IMR-90 (cell line): ENCODE data around the gene DDC. TPM values are rescaled to one million over a fixed set of nuclear protein-coding genes. Genes with fewer than 3 reads are reported as not detected.

Experiments used
- ATAC-seq: fragments of 200-7000 bp; cut with Tn5 transposase; 2 replicates; pipeline ENCODE4 v1.9.1; 2020; ENCODE audit warnings: low read depth, mild to moderate bottlenecking, moderate library complexity
- BruUV-seq: library from RNA; stranded (reverse); fragments of 400-500 nt; replicated peaks from 2 replicates; lab custom pipeline; 2021; lab: Mats Ljungman, UMichigan
- CTCF ChIA-PET: fragments of 300-600 bp; formaldehyde crosslinking; extraction: SDS; loops from one replicate; lab custom pipeline; 2021; ENCODE audit warnings: antibody characterized with exemption; lab: Yijun Ruan, JAX
- POLR2A ChIA-PET: fragments of 300-600 bp; sonication (Branson Sonifier 250); formaldehyde crosslinking; loops from one replicate; lab custom pipeline; 2022; ENCODE audit warnings: antibody characterized with exemption; ENCODE audit not compliant: unreplicated experiment; lab: Charles Lee
- DNase-seq: peaks from one replicate; pipeline ENCODE4 v3.0.0; 2013
- H2AFZ ChIP-seq: replicated peaks from 2 replicates; pipeline ENCODE3; 2013; ENCODE audit warnings: low read length, mild to moderate bottlenecking; ENCODE audit not compliant: poor library complexity
- H2AK5ac ChIP-seq: 2 replicates; pipeline ENCODE4 v1.6.1; 2013; ENCODE audit warnings: low read depth, low read length, inconsistent platforms
- H2AK9ac ChIP-seq: replicated peaks from 2 replicates; pipeline ENCODE3; 2013; ENCODE audit warnings: mild to moderate bottlenecking, low read depth, low read length, moderate library complexity; ENCODE audit not compliant: poor library complexity
- H2BK120ac ChIP-seq: 2 replicates; pipeline ENCODE4 v1.6.1; 2013; ENCODE audit warnings: low read depth, low read length, inconsistent platforms
- H2BK15ac ChIP-seq: 3 replicates; pipeline ENCODE4 v1.6.1; 2013; ENCODE audit warnings: low read depth, low read length, inconsistent platforms
- H2BK20ac ChIP-seq: 2 replicates; pipeline ENCODE4 v1.6.1; 2013; ENCODE audit warnings: low read depth, mild to moderate bottlenecking, inconsistent platforms, low read length, moderate library complexity
- H2BK5ac ChIP-seq: 2 replicates; pipeline ENCODE4 v1.6.1; 2013; ENCODE audit warnings: mild to moderate bottlenecking, low read depth, low read length, inconsistent platforms; ENCODE audit not compliant: poor library complexity, severe bottlenecking
- H3K14ac ChIP-seq: replicated peaks from 2 replicates; pipeline ENCODE4 v1.6.1; 2013; ENCODE audit warnings: low read depth, low read length, inconsistent platforms
- H3K18ac ChIP-seq: 2 replicates; pipeline ENCODE4 v1.6.1; 2013; ENCODE audit warnings: low read depth, low read length, control low read depth
- H3K23ac ChIP-seq: 2 replicates; pipeline ENCODE4 v1.6.1; 2013; ENCODE audit warnings: low read depth, low read length, inconsistent platforms
- H3K27ac ChIP-seq: 2 replicates; pipeline ENCODE4 v1.5.1; 2013; ENCODE audit warnings: mild to moderate bottlenecking, control low read depth, low read length; ENCODE audit not compliant: insufficient read depth
- H3K27me3 ChIP-seq: 2 replicates; pipeline ENCODE4 v1.6.1; 2013; ENCODE audit warnings: low read length; ENCODE audit not compliant: control insufficient read depth, insufficient read depth
- H3K36me3 ChIP-seq: 2 replicates; pipeline ENCODE4 v1.6.1; 2013; ENCODE audit warnings: low read length, mixed read lengths; ENCODE audit not compliant: control insufficient read depth, insufficient read depth
- H3K4ac ChIP-seq: 2 replicates; pipeline ENCODE4 v1.6.1; 2013; ENCODE audit warnings: low read depth, low read length, inconsistent platforms
- H3K4me1 ChIP-seq: 2 replicates; pipeline ENCODE4 v1.6.1; 2013; ENCODE audit warnings: low read length, mixed read lengths; ENCODE audit not compliant: control insufficient read depth, insufficient read depth
- H3K4me2 ChIP-seq: 2 replicates; pipeline ENCODE4 v1.6.1; 2013; ENCODE audit warnings: low read depth, mild to moderate bottlenecking, control low read depth, low read length, moderate library complexity
- H3K4me3 ChIP-seq: 2 replicates; pipeline ENCODE4 v1.5.1; 2013; ENCODE audit warnings: low read depth, mild to moderate bottlenecking, control low read depth, low read length, moderate library complexity; ENCODE audit not compliant: insufficient read depth
- H3K56ac ChIP-seq: 2 replicates; pipeline ENCODE4 v1.6.1; 2013; ENCODE audit warnings: low read length, inconsistent platforms; ENCODE audit not compliant: insufficient read depth; ENCODE audit errors: extremely low read depth
- H3K79me1 ChIP-seq, 2 experiments: 2 replicates each; pipeline ENCODE4 v1.6.1; 2013; ENCODE audit warnings: low read length in 2 of 2, inconsistent platforms in 1 of 2, low read depth in 1 of 2
- H3K9ac ChIP-seq: 2 replicates; pipeline ENCODE4 v1.6.1; 2013; ENCODE audit warnings: low read depth, low read length, control low read depth
- H3K9me1 ChIP-seq: 2 replicates; pipeline ENCODE4 v1.6.1; 2013; ENCODE audit warnings: low read length, inconsistent platforms; ENCODE audit not compliant: insufficient read depth
- H3K9me3 ChIP-seq: 2 replicates; pipeline ENCODE4 v1.6.1; 2013; ENCODE audit warnings: low read length; ENCODE audit not compliant: control insufficient read depth, insufficient read depth
- H4K20me1 ChIP-seq: 2 replicates; pipeline ENCODE4 v1.6.1; 2013; ENCODE audit warnings: low read length, inconsistent platforms; ENCODE audit not compliant: insufficient read depth
- H4K5ac ChIP-seq: 2 replicates; pipeline ENCODE4 v1.6.1; 2013; ENCODE audit warnings: mild to moderate bottlenecking, low read depth, low read length, control low read depth
- H4K8ac ChIP-seq, 2 experiments: 2 replicates each; pipeline ENCODE4 v1.6.1; 2013; ENCODE audit warnings: low read depth in 2 of 2, low read length in 2 of 2, control low read depth in 1 of 2, inconsistent platforms in 1 of 2
- H4K91ac ChIP-seq: 2 replicates; pipeline ENCODE4 v1.6.1; 2013; ENCODE audit warnings: low read depth, low read length, inconsistent platforms; ENCODE audit not compliant: insufficient read depth
- CTCF ChIP-seq: conservative IDR thresholded peaks from 2 replicates; pipeline ENCODE4 v1.5.1; 2012; ENCODE audit warnings: mild to moderate bottlenecking, low read depth, low read length, improper control_type of control experiment
- MAFK ChIP-seq: IDR thresholded peaks from 2 replicates; pipeline ENCODE4 v1.6.1; 2012; ENCODE audit warnings: low read depth, low read length, improper control_type of control experiment
- MAZ ChIP-seq: IDR thresholded peaks from 2 replicates; pipeline ENCODE4 v1.6.1; 2012; ENCODE audit warnings: low read depth, mild to moderate bottlenecking, low read length, improper control_type of control experiment, moderate library complexity, borderline replicate concordance
- RFX5 ChIP-seq: IDR thresholded peaks from 2 replicates; pipeline ENCODE4 v1.8.0; 2012; ENCODE audit warnings: low read depth, mild to moderate bottlenecking, low read length, moderate library complexity
- WGBS, 2 experiments: methylation state at CpG; one replicate each; pipeline versions ENCODE4 v1.1.5 to v1.1.7; 2013; ENCODE audit warnings: missing lambda C conversion rate in 2 of 2; ENCODE audit not compliant: insufficient read length in 1 of 2; ENCODE audit errors: extremely low coverage in 2 of 2; 5-methylcytosine and 5-hydroxymethylcytosine counted together
- dilution Hi-C: fragments of 300-500 bp; cut with HindIII; formaldehyde crosslinking; loops from one replicate; pipeline ENCODE4 v1.14.3; 2018; ENCODE audit warnings: low sequenced_read_pairs; ENCODE audit not compliant: unreplicated experiment
- in situ Hi-C: fragments of 300-500 bp; cut with MboI; formaldehyde crosslinking; loops from 3 replicates; pipeline ENCODE4 v1.14.3; 2019; ENCODE audit warnings: low sequenced_read_pairs, inconsistent platforms, mixed read lengths
- intact Hi-C: fragments of 100-400 bp; cut with micrococcal nuclease; formaldehyde crosslinking; loops from 2 replicates; pipeline ENCODE4 v1.10.0; 2022
- polyA plus RNA-seq, 3 experiments: library from polyadenylated mRNA; depleted of rRNA; stranded (reverse); fragments of >200 nt; gene quantifications; 2 replicates each; pipeline ENCODE4 v1.2.3, GENCODE V29; 2012; ENCODE audit warnings: low replicate concordance in 1 of 3
- total RNA-seq: library from RNA; depleted of rRNA; stranded (reverse); fragments of >200 nt; gene quantifications from 2 replicates; pipeline ENCODE4 v1.2.3, GENCODE V29; 2012
- TF ChIP-seq, protein P1 (sequence below): fragments of 150-350 bp; IDR thresholded peaks from 2 replicates; pipeline ENCODE4 v1.6.1; 2016; ENCODE audit warnings: low read depth, mild to moderate bottlenecking, low read length, moderate library complexity, borderline replicate concordance
- TF ChIP-seq, protein P2 (sequence below): fragments of 150-350 bp; IDR thresholded peaks from 2 replicates; pipeline ENCODE4 v1.6.1; 2017; ENCODE audit warnings: mild to moderate bottlenecking, antibody characterized with exemption, low read length, low read depth

The DDC gene
- total and polyA plus RNA-seq, 2 of the 4 experiments (the other 2 are of a cell fraction) = not detected

- Histone ChIP-seq H3K4me2 (no peak overlapping the region), H3K4me3 (no peak overlapping the region)
- in situ Hi-C loops = loop anchor here (10.0 to 25.0 kb wide), 2 partner anchors 225 to 612 kb away; no protein-coding TSS in a partner anchor
These were observed 102.8 kb downstream of the DDC start for GRCh38 chr7:50462361-50462760.

More at GRCh38 chr7:50462361-50462760, 102.8 kb downstream of the DDC start:
- BruUV-seq = no TSS peak
- Histone ChIP-seq H3K14ac (no peak overlapping the region), H3K9me1 (no peaks in the 10 kb centered on the region), H3K79me1 (no peaks in the 10 kb centered on the region), H4K91ac (no peak overlapping the region), H4K8ac (no peak overlapping the region), H3K27me3 (peaks cover 12% of the 10 kb centered on the region), H3K4ac (no peak overlapping the region), H2AK9ac (no peak overlapping the region), H2AK5ac (no peak overlapping the region), H2BK20ac (no peak overlapping the region), H3K9ac (no peak overlapping the region), H4K20me1 (no peaks in the 10 kb centered on the region), H3K23ac (no peak overlapping the region), H3K36me3 (no peaks in the 10 kb centered on the region), H2BK120ac (no peak overlapping the region), H3K9me3 (no peaks in the 10 kb centered on the region), H3K56ac (no peak overlapping the region), H4K5ac (no peak overlapping the region), H2BK5ac (no peak overlapping the region), H3K27ac (no peak overlapping the region), H2AFZ (no peak overlapping the region), H2BK15ac (no peak overlapping the region), H3K18ac (no peak overlapping the region), H3K4me1 (no peaks in the 10 kb centered on the region)
- no peak for ATAC-seq
- POLR2A ChIA-PET = no interaction called here
- CTCF ChIA-PET = interaction anchor here (0.8 to 1.0 kb wide), 2 partner anchors 679 to 699 kb away, joined by 3 to 4 read pairs; no protein-coding TSS in a partner anchor
- dilution Hi-C loops (no loop called here), intact Hi-C loops (no loop called here)
- no peak for DNase-seq
- TF ChIP-seq CTCF = no peak
- TF ChIP-seq, protein P1, sequence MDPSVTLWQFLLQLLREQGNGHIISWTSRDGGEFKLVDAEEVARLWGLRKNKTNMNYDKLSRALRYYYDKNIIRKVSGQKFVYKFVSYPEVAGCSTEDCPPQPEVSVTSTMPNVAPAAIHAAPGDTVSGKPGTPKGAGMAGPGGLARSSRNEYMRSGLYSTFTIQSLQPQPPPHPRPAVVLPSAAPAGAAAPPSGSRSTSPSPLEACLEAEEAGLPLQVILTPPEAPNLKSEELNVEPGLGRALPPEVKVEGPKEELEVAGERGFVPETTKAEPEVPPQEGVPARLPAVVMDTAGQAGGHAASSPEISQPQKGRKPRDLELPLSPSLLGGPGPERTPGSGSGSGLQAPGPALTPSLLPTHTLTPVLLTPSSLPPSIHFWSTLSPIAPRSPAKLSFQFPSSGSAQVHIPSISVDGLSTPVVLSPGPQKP = no peak
- no peak for TF ChIP-seq MAZ
- TF ChIP-seq, protein P2, sequence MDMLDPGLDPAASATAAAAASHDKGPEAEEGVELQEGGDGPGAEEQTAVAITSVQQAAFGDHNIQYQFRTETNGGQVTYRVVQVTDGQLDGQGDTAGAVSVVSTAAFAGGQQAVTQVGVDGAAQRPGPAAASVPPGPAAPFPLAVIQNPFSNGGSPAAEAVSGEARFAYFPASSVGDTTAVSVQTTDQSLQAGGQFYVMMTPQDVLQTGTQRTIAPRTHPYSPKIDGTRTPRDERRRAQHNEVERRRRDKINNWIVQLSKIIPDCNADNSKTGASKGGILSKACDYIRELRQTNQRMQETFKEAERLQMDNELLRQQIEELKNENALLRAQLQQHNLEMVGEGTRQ = no peak
- TF ChIP-seq RFX5 = no peak
- no peak for TF ChIP-seq MAFK
- no CpG with 5 or more reads among the region's 4 CpGs for WGBS, 2 experiments
